Activated CD8-positive, alpha-beta memory T cell treated with anti-CD3 and anti-CD28 coated beads, Interleukin-2, amount 50 U/mL, for 4 hours (primary cell): ENCODE measurements around the gene CACUL1.
"Not testable (repeated sequence)": the region's sequence is repeated elsewhere in the genome, so short reads cannot be mapped to it uniquely, and the experiment has no call there.

ENCODE experiments used
- DNase-seq: peaks from one replicate; pipeline ENCODE4 v3.0.0-alpha.2; 2020

Gene CACUL1

GRCh38 chr10:118768041-118768919 is 13.5 kb upstream of the CACUL1 start:
- DNase-seq, result no peak

- no peak for DNase-seq
These were observed 12.7 kb upstream of the CACUL1 start for GRCh38 chr10:118767297-118768040.

- DNase-seq, result no peak
These were observed 9.4 kb upstream of the CACUL1 start for GRCh38 chr10:118764195-118764594.

- DNase-seq, result no peak
These were observed 8.6 kb upstream of the CACUL1 start for GRCh38 chr10:118763202-118763988.

GRCh38 chr10:118760265-118760664 is 5.5 kb upstream of the CACUL1 start:
- no peak for DNase-seq

- DNase-seq, result no peak
These were observed 3.7 kb upstream of the CACUL1 start for GRCh38 chr10:118758449-118758848.

GRCh38 chr10:118754229-118754555 is 578 bp downstream of the CACUL1 start:
- no peak for DNase-seq

GRCh38 chr10:118753331-118754228 is 1.2 kb downstream of the CACUL1 start:
- peak; percentile 31 for DNase-seq

- DNase-seq, result no peak
These were observed 2.4 kb downstream of the CACUL1 start for GRCh38 chr10:118752409-118752808.

GRCh38 chr10:118751265-118751664 is 3.5 kb downstream of the CACUL1 start:
- no peak for DNase-seq

GRCh38 chr10:118748041-118748440 is 6.7 kb downstream of the CACUL1 start:
- DNase-seq, result no peak

GRCh38 chr10:118746246-118746645 is 8.5 kb downstream of the CACUL1 start:
- DNase-seq, result no peak

GRCh38 chr10:118745056-118745455 is 9.7 kb downstream of the CACUL1 start:
- DNase-seq, result no peak

- DNase-seq, result not testable (repeated sequence)
These were observed 10.3 kb downstream of the CACUL1 start for GRCh38 chr10:118744346-118744918.

- no peak for DNase-seq
These were observed 12.0 kb downstream of the CACUL1 start for GRCh38 chr10:118742782-118743181.

GRCh38 chr10:118742032-118742431 is 12.7 kb downstream of the CACUL1 start:
- DNase-seq, result no peak

GRCh38 chr10:118738406-118738805 is 16.4 kb downstream of the CACUL1 start:
- DNase-seq, result no peak

GRCh38 chr10:118737603-118738302 is 17.0 kb downstream of the CACUL1 start:
- DNase-seq, result no peak

GRCh38 chr10:118735294-118735693 is 19.5 kb downstream of the CACUL1 start:
- DNase-seq, result no peak

GRCh38 chr10:118734475-118734874 is 20.3 kb downstream of the CACUL1 start:
- DNase-seq, result no peak
